ENCODE data around the gene DECR2.

DNA sequence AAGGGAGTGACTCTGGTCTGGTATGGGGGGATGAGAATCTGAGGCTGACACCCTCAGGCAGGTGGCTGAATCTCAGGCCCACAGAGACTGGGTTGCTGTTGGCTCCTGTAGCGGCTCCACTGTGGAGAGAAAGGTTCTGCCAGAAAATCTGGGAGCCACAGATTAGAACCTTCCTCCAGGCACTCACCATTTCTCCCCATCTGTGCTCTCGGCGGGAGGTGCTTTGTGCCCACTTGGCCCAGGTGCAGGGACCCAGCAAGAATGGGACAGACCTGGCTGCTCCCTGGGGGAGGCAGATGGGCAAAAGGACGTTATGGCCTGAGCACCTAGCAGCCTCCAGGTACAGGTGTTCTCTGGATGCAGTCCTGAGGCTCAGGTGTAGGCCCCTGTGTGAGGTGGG, 43.9 kb downstream of the DECR2 start:
- TF ChIP-seq JUN (CRISPR knock-in tag; IDR thresholded peaks at IDR 0.05) (no peak), HDAC2 (CRISPR knock-in tag; IDR thresholded peaks at IDR 0.05) (no peak), NFIB (CRISPR knock-in tag; IDR thresholded peaks at IDR 0.05; ENCODE audit: borderline replicate concordance) (no peak), ETV6 (CRISPR knock-in tag; conservative IDR thresholded peaks at IDR 0.05) (no peak), FOXK2 (IDR thresholded peaks at IDR 0.05) (no peak), NR2C2 (CRISPR knock-in tag; IDR thresholded peaks at IDR 0.05; ENCODE audit: borderline replicate concordance) (no peak), HCFC1 (IDR thresholded peaks at IDR 0.05; ENCODE audit: low read depth, low read length) (no peak)
- TF ChIP-seq, protein P1, sequence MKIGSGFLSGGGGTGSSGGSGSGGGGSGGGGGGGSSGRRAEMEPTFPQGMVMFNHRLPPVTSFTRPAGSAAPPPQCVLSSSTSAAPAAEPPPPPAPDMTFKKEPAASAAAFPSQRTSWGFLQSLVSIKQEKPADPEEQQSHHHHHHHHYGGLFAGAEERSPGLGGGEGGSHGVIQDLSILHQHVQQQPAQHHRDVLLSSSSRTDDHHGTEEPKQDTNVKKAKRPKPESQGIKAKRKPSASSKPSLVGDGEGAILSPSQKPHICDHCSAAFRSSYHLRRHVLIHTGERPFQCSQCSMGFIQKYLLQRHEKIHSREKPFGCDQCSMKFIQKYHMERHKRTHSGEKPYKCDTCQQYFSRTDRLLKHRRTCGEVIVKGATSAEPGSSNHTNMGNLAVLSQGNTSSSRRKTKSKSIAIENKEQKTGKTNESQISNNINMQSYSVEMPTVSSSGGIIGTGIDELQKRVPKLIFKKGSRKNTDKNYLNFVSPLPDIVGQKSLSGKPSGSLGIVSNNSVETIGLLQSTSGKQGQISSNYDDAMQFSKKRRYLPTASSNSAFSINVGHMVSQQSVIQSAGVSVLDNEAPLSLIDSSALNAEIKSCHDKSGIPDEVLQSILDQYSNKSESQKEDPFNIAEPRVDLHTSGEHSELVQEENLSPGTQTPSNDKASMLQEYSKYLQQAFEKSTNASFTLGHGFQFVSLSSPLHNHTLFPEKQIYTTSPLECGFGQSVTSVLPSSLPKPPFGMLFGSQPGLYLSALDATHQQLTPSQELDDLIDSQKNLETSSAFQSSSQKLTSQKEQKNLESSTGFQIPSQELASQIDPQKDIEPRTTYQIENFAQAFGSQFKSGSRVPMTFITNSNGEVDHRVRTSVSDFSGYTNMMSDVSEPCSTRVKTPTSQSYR (CRISPR knock-in tag; IDR thresholded peaks at IDR 0.05; ENCODE audit: borderline replicate concordance), result no peak
- TF ChIP-seq, protein P2, sequence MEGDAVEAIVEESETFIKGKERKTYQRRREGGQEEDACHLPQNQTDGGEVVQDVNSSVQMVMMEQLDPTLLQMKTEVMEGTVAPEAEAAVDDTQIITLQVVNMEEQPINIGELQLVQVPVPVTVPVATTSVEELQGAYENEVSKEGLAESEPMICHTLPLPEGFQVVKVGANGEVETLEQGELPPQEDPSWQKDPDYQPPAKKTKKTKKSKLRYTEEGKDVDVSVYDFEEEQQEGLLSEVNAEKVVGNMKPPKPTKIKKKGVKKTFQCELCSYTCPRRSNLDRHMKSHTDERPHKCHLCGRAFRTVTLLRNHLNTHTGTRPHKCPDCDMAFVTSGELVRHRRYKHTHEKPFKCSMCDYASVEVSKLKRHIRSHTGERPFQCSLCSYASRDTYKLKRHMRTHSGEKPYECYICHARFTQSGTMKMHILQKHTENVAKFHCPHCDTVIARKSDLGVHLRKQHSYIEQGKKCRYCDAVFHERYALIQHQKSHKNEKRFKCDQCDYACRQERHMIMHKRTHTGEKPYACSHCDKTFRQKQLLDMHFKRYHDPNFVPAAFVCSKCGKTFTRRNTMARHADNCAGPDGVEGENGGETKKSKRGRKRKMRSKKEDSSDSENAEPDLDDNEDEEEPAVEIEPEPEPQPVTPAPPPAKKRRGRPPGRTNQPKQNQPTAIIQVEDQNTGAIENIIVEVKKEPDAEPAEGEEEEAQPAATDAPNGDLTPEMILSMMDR (CRISPR knock-in tag; IDR thresholded peaks at IDR 0.05), result no peak
- TF ChIP-seq, protein P3, sequence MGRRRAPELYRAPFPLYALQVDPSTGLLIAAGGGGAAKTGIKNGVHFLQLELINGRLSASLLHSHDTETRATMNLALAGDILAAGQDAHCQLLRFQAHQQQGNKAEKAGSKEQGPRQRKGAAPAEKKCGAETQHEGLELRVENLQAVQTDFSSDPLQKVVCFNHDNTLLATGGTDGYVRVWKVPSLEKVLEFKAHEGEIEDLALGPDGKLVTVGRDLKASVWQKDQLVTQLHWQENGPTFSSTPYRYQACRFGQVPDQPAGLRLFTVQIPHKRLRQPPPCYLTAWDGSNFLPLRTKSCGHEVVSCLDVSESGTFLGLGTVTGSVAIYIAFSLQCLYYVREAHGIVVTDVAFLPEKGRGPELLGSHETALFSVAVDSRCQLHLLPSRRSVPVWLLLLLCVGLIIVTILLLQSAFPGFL (CRISPR knock-in tag; IDR thresholded peaks at IDR 0.05), result no peak

All from HepG2 (cell line).